Naive thymus-derived CD4-positive, alpha-beta T cell (primary cell): ENCODE data around the gene SMNDC1. TPM values are rescaled to one million over a fixed set of nuclear protein-coding genes. Genes with fewer than 3 reads are reported as not detected.
A peak's percentile ranks its signal among the peaks of the same experiment; 100 is the strongest.

Experiments
- ATAC-seq: fragments of 150-1000 bp; cut with Tn5 transposase; 2 replicates; pipeline ENCODE4 v1.10.0; 2021; ENCODE audit warnings: mild to moderate bottlenecking, moderate library complexity
- CTCF ChIA-PET: fragments of 350-600 bp; sonication (Branson Sonifier 250); formaldehyde crosslinking; loops from one replicate; lab custom pipeline; 2021; ENCODE audit warnings: antibody characterized with exemption; lab: Charles Lee
- POLR2A ChIA-PET: fragments of 350-600 bp; sonication (Branson Sonifier 250); formaldehyde crosslinking; loops from one replicate; lab custom pipeline; 2021; ENCODE audit warnings: antibody characterized with exemption, inconsistent platforms; lab: Charles Lee
- DNase-seq, 9 donors: peaks; one replicate each; pipeline versions ENCODE4 v3.0.0 to v3.0.0-alpha.2; 2020 to 2022; ENCODE audit warnings: mixed read lengths in 1 of 9
- H3K27ac ChIP-seq: one replicate; pipeline ENCODE4 v1.7.0; 2013; ENCODE audit warnings: mild to moderate bottlenecking, low read depth, low read length, moderate library complexity
- H3K27me3 ChIP-seq, 2 donors: one replicate each; pipeline ENCODE4 v1.7.0; 2013; ENCODE audit warnings: low read length in 2 of 2, mild to moderate bottlenecking in 2 of 2, moderate library complexity in 2 of 2; ENCODE audit not compliant: control insufficient read depth in 2 of 2, insufficient read depth in 2 of 2
- H3K36me3 ChIP-seq, 3 experiments: 1 replicate in 2 of 3; 2 replicates in 1 of 3; pipeline ENCODE4 v1.7.0; 2013; ENCODE audit warnings: low read length in 3 of 3, mild to moderate bottlenecking in 3 of 3, moderate library complexity in 1 of 3; ENCODE audit not compliant: insufficient read depth in 3 of 3, control insufficient read depth in 2 of 3
- H3K4me1 ChIP-seq, 2 donors: one replicate each; pipeline ENCODE4 v1.7.0; 2013; ENCODE audit warnings: low read length in 2 of 2, mild to moderate bottlenecking in 2 of 2, moderate library complexity in 1 of 2; ENCODE audit not compliant: control insufficient read depth in 2 of 2, insufficient read depth in 2 of 2
- H3K4me3 ChIP-seq: 2 replicates; pipeline ENCODE4 v1.7.0; 2013; ENCODE audit warnings: mild to moderate bottlenecking, low read length
- H3K9me3 ChIP-seq, 3 experiments: 1 replicate in 2 of 3; 2 replicates in 1 of 3; pipeline ENCODE4 v1.7.0; 2013; ENCODE audit warnings: low read length in 3 of 3; ENCODE audit not compliant: control insufficient read depth in 2 of 3
- H3K27ac Mint-ChIP-seq, 9 donors: one replicate each; pipeline ENCODE4 v1.8.0; 2020 to 2022; ENCODE audit warnings: mixed read lengths in 9 of 9, mild to moderate bottlenecking in 8 of 9, moderate library complexity in 5 of 9, inconsistent platforms in 2 of 9
- H3K27me3 Mint-ChIP-seq, 5 donors: one replicate each; pipeline ENCODE4 v1.8.0; 2021 to 2022; ENCODE audit warnings: mixed read lengths in 5 of 5, mild to moderate bottlenecking in 1 of 5
- H3K36me3 Mint-ChIP-seq, 5 donors: one replicate each; pipeline ENCODE4 v1.8.0; 2020 to 2022; ENCODE audit warnings: mixed read lengths in 5 of 5, mild to moderate bottlenecking in 3 of 5, inconsistent platforms in 1 of 5
- H3K4me1 Mint-ChIP-seq, 7 donors: one replicate each; pipeline ENCODE4 v1.8.0; 2020 to 2022; ENCODE audit warnings: mixed read lengths in 7 of 7, mild to moderate bottlenecking in 3 of 7, inconsistent platforms in 1 of 7
- H3K4me3 Mint-ChIP-seq, 10 donors: one replicate each; pipeline ENCODE4 v1.8.0; 2020 to 2022; ENCODE audit warnings: mild to moderate bottlenecking in 10 of 10, mixed read lengths in 10 of 10, moderate library complexity in 6 of 10, inconsistent platforms in 2 of 10
- H3K9me3 Mint-ChIP-seq, 11 donors: one replicate each; pipeline ENCODE4 v1.8.0; 2020 to 2022; ENCODE audit warnings: mixed read lengths in 11 of 11, mild to moderate bottlenecking in 4 of 11, inconsistent platforms in 1 of 11, moderate library complexity in 1 of 11
- intact Hi-C, 2 donors: fragments of 100-400 bp; cut with micrococcal nuclease; formaldehyde crosslinking; loops; one replicate each; pipeline ENCODE4 v1.15.1; 2023
- polyA plus RNA-seq, 2 donors: library from polyadenylated mRNA; unstranded; fragments of 300-500 nt; fragmentation: Illumina TruSeq; gene quantifications; one replicate each; pipeline ENCODE4 v1.2.3, GENCODE V29; 2021
- total RNA-seq, 6 experiments: library from RNA in 5 of 6; stranded (reverse) in 5 of 6; gene quantifications; 1 replicate in 5 of 6; 2 replicates in 1 of 6; pipeline ENCODE4 v1.2.3 and lab custom pipeline; 2021 to 2026

The SMNDC1 gene
- total RNA-seq (10 to 100 TPM; 34.4 to 43.1 (median 40.1) TPM), polyA plus RNA-seq (10 to 100 TPM; 16.1 to 20.1 TPM), total RNA-seq (lab: John Stamatoyannopoulos, UW) (24.2 reads per million, percentile 55 among the genes with 10 or more reads in this experiment)

GRCh38 chr10:110304780-110305421 lies at the start of gene SMNDC1:
Gene SMNDC1 (minus strand): TSS chr10:110304920. CDS start chr10:110303587, 1,333 bp downstream.
- CTCF ChIA-PET = interaction anchor here (0.5 to 5.1 kb wide), 7 partner anchors 9 to 265 kb away, joined by 3 to 78 read pairs (median 5); partner anchors contain the start of gene SMC3
- Mint-ChIP-seq H3K27ac (peak within 1 kb of the TSS; percentile 97 to 100 (median 100)), H3K9me3 (peaks cover 0 to 4% (median 0%) of the 10 kb centered on the region in 11 donors), H3K4me1 (peaks cover 26 to 61% (median 55%) of the 10 kb centered on the region in 7 donors), H3K36me3 (peaks cover 4 to 17% (median 10%) of the 10 kb centered on the region in 5 donors), H3K4me3 (peak within 1 kb of the TSS; percentile 94 to 99 (median 98)), H3K27me3 (no peaks in the 10 kb centered on the region)
- H3K36me3 ChIP-seq = peaks cover 0 to 24% (median 23%) of the 10 kb centered on the region in 3 experiments
- H3K4me1 ChIP-seq = peaks cover 32 to 38% of the 10 kb centered on the region in 2 donors
- H3K27me3 ChIP-seq = no peaks in the 10 kb centered on the region
- peak within 1 kb of the TSS; percentile 89 for H3K27ac ChIP-seq
- DNase-seq (peak; percentile 93 to 97 (median 96)), ATAC-seq (peak; percentile 94)
- no peaks in the 10 kb centered on the region for H3K9me3 ChIP-seq
- H3K4me3 ChIP-seq = peak within 1 kb of the TSS; percentile 91
- intact Hi-C loops = loop anchor here (1.0 to 10.0 kb wide), 13 partner anchors 10 to 614 kb away; partner anchors contain the start of genes ADD3 (in 2 of the 2), BBIP1 (in 1 of the 2), PDCD4 (in 1 of the 2) and SHOC2 (in 1 of the 2)
- POLR2A ChIA-PET = interaction anchor here (0.5 to 6.8 kb wide), 25 partner anchors 9 to 614 kb away, joined by 3 to 68 read pairs (median 4); partner anchors contain the start of genes BBIP1, DUSP5, MXI1 and SHOC2

GRCh38 chr10:110354322-110354766 lies 49.6 kb upstream of the SMNDC1 start:
- intact Hi-C loops = loop anchor here (1.0 to 2.0 kb wide), 5 partner anchors 43 to 218 kb away; no protein-coding TSS in a partner anchor

GRCh38 chr10:110353244-110354119 lies 48.8 kb upstream of the SMNDC1 start:
- Histone ChIP-seq H3K36me3 (no peaks in the 10 kb centered on the region), H3K9me3 (no peaks in the 10 kb centered on the region), H3K27ac (no peak overlapping the region), H3K4me3 (no peak overlapping the region), H3K4me1 (peaks cover 43 to 47% of the 10 kb centered on the region in 2 donors), H3K27me3 (no peaks in the 10 kb centered on the region)
- peak; percentile 56 for ATAC-seq
- peaks cover 0 to 2% (median 0%) of the 10 kb centered on the region in 11 donors for H3K9me3 Mint-ChIP-seq
- no peaks in the 10 kb centered on the region for H3K36me3 Mint-ChIP-seq
- POLR2A ChIA-PET = interaction anchor here (0.9 kb wide), 2 partner anchors 145 to 193 kb away, joined by 3 read pairs; no protein-coding TSS in a partner anchor
- peak in 4 of 9 donors; percentile 1 to 18 (median 12) for DNase-seq
- no peaks in the 10 kb centered on the region for H3K27me3 Mint-ChIP-seq
- CTCF ChIA-PET = interaction anchor here (1.0 to 2.2 kb wide), 5 partner anchors 143 to 195 kb away, joined by 3 to 10 read pairs (median 4); no protein-coding TSS in a partner anchor
- H3K4me3 Mint-ChIP-seq = peak overlapping the region in 7 of 10 donors; percentile 3 to 59 (median 21)
- H3K4me1 Mint-ChIP-seq = peaks cover 33 to 55% (median 50%) of the 10 kb centered on the region in 7 donors
- intact Hi-C loops = loop anchor here (1.0 to 2.0 kb wide), 5 partner anchors 42 to 217 kb away; no protein-coding TSS in a partner anchor
- peak overlapping the region in 5 of 9 donors; percentile 23 to 97 (median 53) for H3K27ac Mint-ChIP-seq

More at GRCh38 chr10:110354322-110354766, 49.6 kb upstream of the SMNDC1 start:
- Histone ChIP-seq H3K27ac (no peak overlapping the region), H3K27me3 (no peaks in the 10 kb centered on the region), H3K4me1 (peaks cover 43 to 47% of the 10 kb centered on the region in 2 donors), H3K36me3 (no peaks in the 10 kb centered on the region), H3K4me3 (no peak overlapping the region), H3K9me3 (no peaks in the 10 kb centered on the region)
- ATAC-seq = peak; percentile 73
- peaks cover 0 to 2% (median 0%) of the 10 kb centered on the region in 11 donors for H3K9me3 Mint-ChIP-seq
- peak overlapping the region in 6 of 10 donors; percentile 17 to 48 (median 25) for H3K4me3 Mint-ChIP-seq
- peak in 8 of 9 donors; percentile 49 to 75 (median 58) for DNase-seq
- H3K27me3 Mint-ChIP-seq = no peaks in the 10 kb centered on the region
- H3K4me1 Mint-ChIP-seq = peaks cover 33 to 57% (median 50%) of the 10 kb centered on the region in 7 donors
- H3K36me3 Mint-ChIP-seq = no peaks in the 10 kb centered on the region
- ChIA-PET CTCF (interaction anchor here (1.0 to 2.2 kb wide), 4 partner anchors 48 to 194 kb away, joined by 3 to 10 read pairs (median 6); no protein-coding TSS in a partner anchor), POLR2A (interaction anchor here (0.9 kb wide), 2 partner anchors 144 to 192 kb away, joined by 3 read pairs; no protein-coding TSS in a partner anchor)
- peak overlapping the region in 7 of 9 donors; percentile 14 to 97 (median 53) for H3K27ac Mint-ChIP-seq

GRCh38 chr10:110352930-110353243 lies 48.2 kb upstream of the SMNDC1 start:
- H3K36me3 ChIP-seq = no peaks in the 10 kb centered on the region
- Mint-ChIP-seq H3K9me3 (no peaks in the 10 kb centered on the region), H3K27ac (peak overlapping the region in 1 of 9 donors; percentile 97), H3K27me3 (no peaks in the 10 kb centered on the region), H3K4me1 (peaks cover 30 to 49% (median 45%) of the 10 kb centered on the region in 7 donors), H3K36me3 (no peaks in the 10 kb centered on the region), H3K4me3 (no peak overlapping the region)
- ChIA-PET POLR2A (no interaction called here), CTCF (interaction anchor here (1.4 to 1.5 kb wide), 2 partner anchors 146 to 192 kb away, joined by 4 to 5 read pairs; no protein-coding TSS in a partner anchor)
- intact Hi-C loops = no loop called here
- no peak overlapping the region for H3K27ac ChIP-seq
- no peaks in the 10 kb centered on the region for H3K9me3 ChIP-seq
- no peak for DNase-seq
- no peak for ATAC-seq
- no peaks in the 10 kb centered on the region for H3K27me3 ChIP-seq
- no peak overlapping the region for H3K4me3 ChIP-seq
- H3K4me1 ChIP-seq = peaks cover 42% of the 10 kb centered on the region in 2 donors

GRCh38 chr10:110350812-110351211 lies 46.1 kb upstream of the SMNDC1 start:
- Mint-ChIP-seq H3K27me3 (no peaks in the 10 kb centered on the region), H3K36me3 (no peaks in the 10 kb centered on the region), H3K27ac (no peak overlapping the region), H3K4me1 (peaks cover 12 to 33% (median 27%) of the 10 kb centered on the region in 7 donors), H3K9me3 (no peaks in the 10 kb centered on the region), H3K4me3 (no peak overlapping the region)
- Histone ChIP-seq H3K36me3 (no peaks in the 10 kb centered on the region), H3K4me1 (peaks cover 21% of the 10 kb centered on the region in 2 donors), H3K27ac (no peak overlapping the region), H3K27me3 (no peaks in the 10 kb centered on the region), H3K4me3 (no peak overlapping the region), H3K9me3 (no peaks in the 10 kb centered on the region)
- ChIA-PET CTCF (no interaction called here), POLR2A (no interaction called here)
- intact Hi-C loops = loop anchor here in 1 of 2 donors (1.0 kb wide), 1 partner anchor 214 kb away; no protein-coding TSS in a partner anchor
- DNase-seq = no peak
- no peak for ATAC-seq
